Activated naive CD4-positive, alpha-beta T cell treated with anti-CD3 and anti-CD28 coated beads for 36 hours (primary cell): Measurements from ENCODE around the gene KIRREL3. TPM values are rescaled to one million over a fixed set of nuclear protein-coding genes. Genes with fewer than 3 reads are reported as not detected.

Experiments used
- CTCF ChIA-PET: fragments of 350-600 bp; sonication (Branson Sonifier 250); formaldehyde crosslinking; loops from one replicate; lab custom pipeline; 2021; ENCODE audit warnings: antibody characterized with exemption; lab: Charles Lee
- DNase-seq: peaks from one replicate; pipeline ENCODE4 v3.0.0-alpha.2; 2020
- H3K27ac Mint-ChIP-seq: one replicate; pipeline ENCODE4 v1.8.0; 2021; ENCODE audit warnings: mild to moderate bottlenecking, mixed read lengths
- H3K27me3 Mint-ChIP-seq: one replicate; pipeline ENCODE4 v1.8.0; 2021; ENCODE audit warnings: low read depth, mixed read lengths
- H3K36me3 Mint-ChIP-seq: one replicate; pipeline ENCODE4 v1.8.0; 2021; ENCODE audit warnings: low read depth, mixed read lengths
- H3K4me1 Mint-ChIP-seq: one replicate; pipeline ENCODE4 v1.8.0; 2021; ENCODE audit warnings: low read depth, mixed read lengths
- H3K4me3 Mint-ChIP-seq: one replicate; pipeline ENCODE4 v1.8.0; 2021; ENCODE audit warnings: mild to moderate bottlenecking, moderate library complexity, mixed read lengths
- H3K9me3 Mint-ChIP-seq: one replicate; pipeline ENCODE4 v1.8.0; 2021; ENCODE audit warnings: mixed read lengths
- intact Hi-C: fragments of 100-400 bp; cut with micrococcal nuclease; formaldehyde crosslinking; loops from one replicate; pipeline ENCODE4 v1.15.1; 2023
- total RNA-seq, 2 experiments: library from RNA; stranded (reverse); gene quantifications; one replicate each; pipeline ENCODE4 v1.2.3, GENCODE V29; 2021

KIRREL3 gene
- total RNA-seq, 2 experiments from 2014 or later, result not detected

DNA sequence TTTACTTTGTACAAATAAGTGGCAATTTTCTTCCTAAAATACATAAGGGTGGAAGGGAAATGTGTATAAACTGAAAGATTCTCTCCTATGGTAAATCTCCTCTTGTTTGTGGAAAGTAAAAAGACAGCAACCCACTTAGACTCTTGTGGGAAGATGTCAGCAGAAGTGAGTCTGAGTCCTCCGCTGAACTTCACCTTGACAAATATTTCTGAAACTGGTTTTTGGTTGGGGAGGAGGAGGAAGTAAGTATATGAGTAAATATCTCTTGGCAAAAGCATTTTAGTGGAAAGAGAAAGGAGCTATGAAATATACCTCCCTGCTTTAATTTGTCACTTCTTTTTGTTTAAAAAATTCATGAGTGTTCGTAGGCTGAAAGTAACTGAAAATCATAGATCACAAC is 196.2 kb downstream of the KIRREL3 start:
- intact Hi-C loops, result no loop called here

DNA sequence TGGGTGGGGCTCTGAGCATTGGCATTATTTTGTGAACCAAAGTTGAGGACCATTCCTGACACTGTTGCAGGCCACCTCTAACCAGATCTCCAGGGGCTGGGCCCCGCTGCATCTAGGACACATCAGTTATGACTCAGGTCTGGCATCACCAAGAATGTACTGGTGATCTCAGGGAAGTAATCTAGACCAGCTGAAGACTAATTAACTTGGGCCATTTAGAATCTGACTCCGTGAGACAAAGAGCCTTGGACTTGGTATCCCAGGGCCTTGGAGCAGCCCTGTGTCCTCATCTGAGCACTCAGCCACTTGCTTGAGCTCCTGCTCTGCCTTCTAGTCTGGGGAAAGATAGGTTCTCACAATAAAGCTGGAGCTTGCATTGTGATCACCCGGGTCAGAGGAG is 200.6 kb downstream of the KIRREL3 start:
- intact Hi-C loops, result no loop called here
- no peak for DNase-seq
- H3K4me1 Mint-ChIP-seq, result no peaks in the 10 kb centered on the region
- no peaks in the 10 kb centered on the region for H3K36me3 Mint-ChIP-seq
- H3K9me3 Mint-ChIP-seq, result peaks cover 4% of the 10 kb centered on the region
- CTCF ChIA-PET, result no interaction called here
- H3K27ac Mint-ChIP-seq, result no peak overlapping the region
- H3K27me3 Mint-ChIP-seq, result peaks cover 3% of the 10 kb centered on the region
- H3K4me3 Mint-ChIP-seq, result no peak overlapping the region

More for the DNA sequence above, 196.2 kb downstream of the KIRREL3 start:
- no peak for DNase-seq
- H3K27me3 Mint-ChIP-seq, result no peaks in the 10 kb centered on the region
- CTCF ChIA-PET, result no interaction called here
- no peak overlapping the region for H3K4me3 Mint-ChIP-seq
- no peaks in the 10 kb centered on the region for H3K9me3 Mint-ChIP-seq
- no peaks in the 10 kb centered on the region for H3K4me1 Mint-ChIP-seq
- H3K36me3 Mint-ChIP-seq, result no peaks in the 10 kb centered on the region
- no peak overlapping the region for H3K27ac Mint-ChIP-seq

DNA sequence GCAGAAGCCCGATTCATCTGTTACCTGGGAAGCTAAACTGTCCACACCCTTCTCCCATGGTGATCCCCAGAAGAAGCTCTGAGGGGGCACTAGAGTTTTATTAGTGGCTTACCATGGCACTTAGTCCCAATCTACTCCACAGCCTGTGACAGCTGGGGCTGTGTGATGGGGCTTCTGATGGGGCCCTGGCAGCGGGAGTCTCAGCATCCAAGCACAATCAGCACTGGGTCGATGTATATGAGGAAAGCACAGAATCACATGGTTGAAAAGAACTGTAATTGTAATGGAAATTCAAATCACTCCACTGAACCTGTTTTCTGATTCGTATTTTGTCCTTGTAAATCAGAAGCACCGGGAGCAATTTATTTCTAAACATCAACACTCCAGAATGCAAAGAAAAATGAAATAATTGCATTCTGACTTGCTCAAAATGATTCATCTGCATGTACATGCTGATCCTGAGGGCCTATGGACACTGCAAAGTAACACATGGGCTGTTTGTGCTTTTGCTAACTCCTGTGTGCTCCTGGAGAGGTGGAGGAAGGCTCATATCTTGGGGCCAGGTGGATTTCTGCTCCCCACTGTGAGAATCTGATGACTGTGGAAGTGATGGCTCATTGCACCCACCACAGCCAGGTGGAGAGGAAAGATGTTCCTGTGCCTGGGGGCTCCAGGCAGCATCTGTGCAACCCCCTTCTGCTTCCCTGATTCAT is 203.0 kb downstream of the KIRREL3 start:
- Mint-ChIP-seq H3K4me3 (no peak overlapping the region), H3K27ac (no peak overlapping the region), H3K27me3 (peaks cover 8% of the 10 kb centered on the region), H3K36me3 (no peaks in the 10 kb centered on the region), H3K9me3 (peaks cover 4% of the 10 kb centered on the region), H3K4me1 (no peaks in the 10 kb centered on the region)
- CTCF ChIA-PET, result no interaction called here
- DNase-seq, result no peak
- intact Hi-C loops, result no loop called here

DNA sequence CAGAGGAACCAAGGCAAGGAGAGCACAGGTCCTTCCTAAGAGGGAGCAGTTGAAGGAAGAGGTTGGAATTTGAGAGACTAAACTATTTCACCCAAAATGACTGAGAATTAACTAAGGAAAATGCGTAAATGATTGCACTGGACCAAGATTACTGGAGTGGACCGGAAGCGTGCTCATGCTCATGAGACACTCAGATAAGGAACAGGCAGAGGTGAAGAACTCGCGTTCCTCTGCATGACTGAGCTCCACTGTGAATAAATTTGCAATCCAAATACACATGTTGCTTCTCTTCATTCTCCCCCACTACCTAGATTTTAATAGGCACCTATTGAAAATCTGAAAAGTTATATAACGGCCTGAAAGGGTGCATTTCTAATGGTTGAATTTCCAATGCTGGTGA is 207.0 kb downstream of the KIRREL3 start:
- Mint-ChIP-seq H3K27me3 (peaks cover 11% of the 10 kb centered on the region), H3K27ac (no peak overlapping the region), H3K4me3 (no peak overlapping the region), H3K36me3 (no peaks in the 10 kb centered on the region), H3K9me3 (no peaks in the 10 kb centered on the region), H3K4me1 (no peaks in the 10 kb centered on the region)
- intact Hi-C loops, result no loop called here
- no peak for DNase-seq
- CTCF ChIA-PET, result no interaction called here

DNA sequence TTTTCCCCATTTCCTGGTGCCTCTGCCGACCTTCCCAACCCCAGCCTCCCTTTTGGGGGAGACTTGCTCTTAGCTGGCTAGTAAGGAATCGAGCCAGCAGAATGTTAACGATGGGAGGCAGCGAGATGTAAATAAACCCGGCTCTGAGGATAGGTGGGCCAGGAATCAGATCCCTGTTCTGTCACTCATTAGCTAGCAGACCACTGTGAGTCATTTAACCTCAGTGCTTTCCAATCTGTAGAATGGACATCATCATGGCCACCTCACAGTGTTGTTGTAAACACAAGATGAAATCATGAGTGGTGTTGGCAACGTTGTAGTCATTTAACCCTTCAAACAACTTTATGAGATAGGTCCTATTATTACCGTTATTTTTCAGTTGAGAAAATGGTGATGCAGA is 208.6 kb downstream of the KIRREL3 start:
- peaks cover 11% of the 10 kb centered on the region for H3K27me3 Mint-ChIP-seq
- H3K4me1 Mint-ChIP-seq, result no peaks in the 10 kb centered on the region
- DNase-seq, result no peak
- no peaks in the 10 kb centered on the region for H3K9me3 Mint-ChIP-seq
- no peaks in the 10 kb centered on the region for H3K36me3 Mint-ChIP-seq
- no peak overlapping the region for H3K27ac Mint-ChIP-seq
- CTCF ChIA-PET, result no interaction called here
- no peak overlapping the region for H3K4me3 Mint-ChIP-seq
- intact Hi-C loops, result no loop called here

DNA sequence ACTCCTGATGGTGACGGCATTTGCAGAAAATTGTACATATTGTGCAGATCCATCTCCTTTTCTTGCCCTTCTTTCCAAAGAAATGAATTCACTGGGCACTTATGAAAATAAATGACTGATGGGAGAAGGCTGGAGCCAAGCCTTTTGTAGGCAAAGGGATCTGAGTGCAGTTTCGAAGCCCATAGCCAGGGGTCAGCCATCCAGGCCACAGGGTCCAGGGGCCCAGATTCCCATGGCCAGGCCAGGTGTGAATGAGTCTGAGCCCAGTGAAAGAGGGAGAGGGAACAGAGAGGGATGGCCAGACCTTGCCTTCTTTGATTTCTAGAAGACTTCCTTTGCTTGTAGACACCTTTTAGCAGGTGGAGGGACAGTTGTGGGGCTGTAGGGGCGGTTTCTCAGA is 209.1 kb downstream of the KIRREL3 start:
- H3K36me3 Mint-ChIP-seq, result no peaks in the 10 kb centered on the region
- CTCF ChIA-PET, result no interaction called here
- intact Hi-C loops, result no loop called here
- H3K4me1 Mint-ChIP-seq, result no peaks in the 10 kb centered on the region
- no peak for DNase-seq
- peaks cover 11% of the 10 kb centered on the region for H3K27me3 Mint-ChIP-seq
- H3K9me3 Mint-ChIP-seq, result no peaks in the 10 kb centered on the region
- no peak overlapping the region for H3K27ac Mint-ChIP-seq
- H3K4me3 Mint-ChIP-seq, result no peak overlapping the region

DNA sequence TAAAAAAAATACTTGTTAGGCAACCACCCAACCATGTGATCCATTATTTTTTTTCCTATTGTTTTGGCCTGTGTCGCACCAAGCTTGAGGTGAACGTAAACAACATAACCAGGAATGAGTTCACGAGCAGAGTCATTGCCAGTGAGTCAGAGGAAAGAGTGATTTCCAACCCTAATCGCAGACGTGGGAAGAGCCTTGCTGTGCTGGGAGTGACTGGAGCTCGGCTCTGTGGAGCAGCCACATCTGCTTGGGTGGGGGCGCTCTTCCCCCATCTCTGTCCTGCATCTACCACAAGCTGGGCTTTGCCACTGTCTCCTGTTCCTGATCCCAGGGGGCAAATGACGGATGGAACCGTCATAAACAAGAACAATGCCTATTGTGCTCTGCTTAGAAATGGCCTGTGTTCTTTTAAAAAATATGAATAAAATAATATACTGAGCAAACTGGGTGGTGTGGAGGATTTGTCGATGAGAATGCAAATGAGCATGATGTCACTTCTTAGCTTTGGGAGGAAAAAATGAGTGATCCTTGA is 210.0 kb downstream of the KIRREL3 start:
- Mint-ChIP-seq H3K36me3 (no peaks in the 10 kb centered on the region), H3K27me3 (peaks cover 9% of the 10 kb centered on the region), H3K4me3 (no peak overlapping the region), H3K4me1 (no peaks in the 10 kb centered on the region), H3K27ac (no peak overlapping the region), H3K9me3 (no peaks in the 10 kb centered on the region)
- intact Hi-C loops, result no loop called here
- DNase-seq, result no peak
- CTCF ChIA-PET, result interaction anchor here (0.6 kb wide), 1 partner anchor 258 kb away, joined by 3 read pairs; no protein-coding TSS in a partner anchor

DNA sequence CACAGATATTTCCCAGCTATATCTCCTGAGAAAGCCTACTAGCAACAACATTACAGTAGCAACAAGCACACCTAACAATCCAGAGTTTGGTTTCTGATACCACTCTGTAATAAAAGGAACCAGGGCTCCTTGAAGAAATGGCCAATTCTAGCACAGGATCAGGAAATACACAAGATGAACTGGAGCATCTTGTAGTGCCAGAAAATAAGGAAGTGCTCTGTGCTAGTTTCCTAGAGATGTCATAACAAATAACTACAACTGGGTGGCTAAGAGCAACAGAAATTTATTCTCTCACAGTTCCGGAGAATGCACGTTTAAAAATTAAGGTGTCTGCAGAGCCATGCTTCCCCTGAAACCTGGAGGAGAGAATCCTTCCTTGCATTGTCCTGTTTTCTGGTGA is 217.8 kb downstream of the KIRREL3 start:
- no peaks in the 10 kb centered on the region for H3K9me3 Mint-ChIP-seq
- peaks cover 8% of the 10 kb centered on the region for H3K27me3 Mint-ChIP-seq
- CTCF ChIA-PET, result no interaction called here
- no peaks in the 10 kb centered on the region for H3K36me3 Mint-ChIP-seq
- H3K4me3 Mint-ChIP-seq, result no peak overlapping the region
- no peak overlapping the region for H3K27ac Mint-ChIP-seq
- no peak for DNase-seq
- intact Hi-C loops, result no loop called here
- no peaks in the 10 kb centered on the region for H3K4me1 Mint-ChIP-seq

DNA sequence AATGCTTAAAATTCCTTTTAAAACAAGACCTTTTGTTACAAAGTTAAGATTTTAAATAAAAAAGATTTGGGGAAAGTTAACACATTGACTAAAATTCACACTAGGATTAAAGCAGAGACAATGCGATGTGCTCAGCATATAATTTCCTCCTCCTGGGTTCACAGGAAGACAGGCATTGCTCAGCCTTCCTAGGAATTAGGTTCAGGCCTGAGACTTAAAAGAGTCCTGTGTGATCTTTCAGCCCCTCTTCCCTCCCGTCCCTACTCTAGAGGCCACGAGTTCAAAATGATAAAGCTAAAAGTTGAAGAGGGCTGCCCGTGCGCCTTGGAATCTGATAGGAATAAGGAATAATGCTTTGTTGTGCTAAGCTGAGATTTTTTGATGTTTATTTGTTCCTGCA is 218.6 kb downstream of the KIRREL3 start:
- no peaks in the 10 kb centered on the region for H3K4me1 Mint-ChIP-seq
- no peaks in the 10 kb centered on the region for H3K9me3 Mint-ChIP-seq
- intact Hi-C loops, result no loop called here
- no peaks in the 10 kb centered on the region for H3K36me3 Mint-ChIP-seq
- no peak overlapping the region for H3K4me3 Mint-ChIP-seq
- DNase-seq, result no peak
- CTCF ChIA-PET, result no interaction called here
- H3K27me3 Mint-ChIP-seq, result peaks cover 8% of the 10 kb centered on the region
- H3K27ac Mint-ChIP-seq, result no peak overlapping the region

DNA sequence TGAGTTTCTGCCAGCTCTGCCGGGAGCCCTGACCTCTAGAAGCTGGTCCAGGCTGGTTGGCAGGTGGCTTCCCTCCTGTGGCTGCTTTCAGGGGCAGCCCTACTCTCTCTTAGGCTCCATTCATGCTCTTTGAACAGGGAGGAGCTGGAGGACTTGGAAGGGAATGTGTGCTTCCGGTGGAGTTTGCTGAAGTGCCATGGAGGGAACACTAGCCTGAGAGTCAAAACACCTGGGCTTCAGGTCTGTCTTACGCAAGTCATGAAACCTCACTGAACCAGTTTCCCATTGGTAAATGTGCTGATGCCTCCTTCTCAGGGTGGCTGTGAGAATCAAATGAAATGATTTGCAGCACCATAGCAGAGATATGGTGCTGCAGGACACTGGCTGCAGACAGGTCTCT is 224.5 kb downstream of the KIRREL3 start:
- CTCF ChIA-PET, result no interaction called here
- Mint-ChIP-seq H3K9me3 (no peaks in the 10 kb centered on the region), H3K27ac (no peak overlapping the region), H3K4me3 (no peak overlapping the region), H3K27me3 (peaks cover 12% of the 10 kb centered on the region), H3K36me3 (no peaks in the 10 kb centered on the region), H3K4me1 (no peaks in the 10 kb centered on the region)
- intact Hi-C loops, result no loop called here
- DNase-seq, result no peak

DNA sequence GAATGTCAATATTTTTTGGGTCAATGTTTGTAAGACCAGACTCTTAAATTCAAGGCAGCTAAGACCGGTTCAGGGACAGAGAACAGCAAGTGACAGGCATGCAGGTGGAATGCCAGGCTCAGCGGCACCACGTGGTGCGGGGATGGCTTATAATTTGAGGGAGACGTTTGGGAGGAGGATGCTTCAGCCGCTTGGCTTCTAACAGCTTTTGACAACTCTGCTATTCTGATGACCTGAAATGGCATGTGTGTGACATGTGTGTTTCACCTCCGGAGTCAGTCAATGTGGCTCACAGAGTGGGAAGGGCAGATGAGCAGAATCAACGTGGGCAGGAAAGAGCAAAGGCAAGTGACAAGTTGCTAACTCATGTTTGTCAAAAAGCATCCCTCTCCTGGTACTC is 228.3 kb downstream of the KIRREL3 start:
- CTCF ChIA-PET, result no interaction called here
- no peak for DNase-seq

DNA sequence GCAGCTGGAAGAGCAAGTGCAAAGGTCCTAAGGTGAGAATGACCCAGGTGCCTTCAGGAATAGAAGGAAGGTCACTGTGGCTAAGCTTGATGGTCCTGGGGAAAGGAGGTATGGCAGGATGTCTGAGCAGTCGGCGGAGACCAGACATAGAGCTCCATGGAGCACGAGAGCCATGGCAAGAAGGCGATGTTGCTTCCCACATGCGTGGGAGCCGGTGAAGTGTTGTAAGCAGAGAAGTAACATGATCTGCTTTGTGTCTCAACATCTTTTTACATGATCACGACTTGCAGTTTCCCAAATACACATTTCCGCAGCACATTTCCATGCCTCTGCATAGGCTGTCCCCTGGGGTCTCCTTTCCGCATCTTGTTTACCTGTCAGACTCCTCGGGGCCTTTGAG is 231.9 kb downstream of the KIRREL3 start:
- no peaks in the 10 kb centered on the region for H3K9me3 Mint-ChIP-seq
- H3K27ac Mint-ChIP-seq, result no peak overlapping the region
- no peak for DNase-seq
- no peaks in the 10 kb centered on the region for H3K36me3 Mint-ChIP-seq
- no peak overlapping the region for H3K4me3 Mint-ChIP-seq
- H3K4me1 Mint-ChIP-seq, result no peaks in the 10 kb centered on the region
- peaks cover 5% of the 10 kb centered on the region for H3K27me3 Mint-ChIP-seq
- CTCF ChIA-PET, result no interaction called here
- intact Hi-C loops, result no loop called here

More for the DNA sequence above, 228.3 kb downstream of the KIRREL3 start:
- H3K36me3 Mint-ChIP-seq, result no peaks in the 10 kb centered on the region
- no peak overlapping the region for H3K4me3 Mint-ChIP-seq
- H3K9me3 Mint-ChIP-seq, result no peaks in the 10 kb centered on the region
- intact Hi-C loops, result no loop called here
- peaks cover 4% of the 10 kb centered on the region for H3K27me3 Mint-ChIP-seq
- H3K27ac Mint-ChIP-seq, result no peak overlapping the region
- no peaks in the 10 kb centered on the region for H3K4me1 Mint-ChIP-seq

DNA sequence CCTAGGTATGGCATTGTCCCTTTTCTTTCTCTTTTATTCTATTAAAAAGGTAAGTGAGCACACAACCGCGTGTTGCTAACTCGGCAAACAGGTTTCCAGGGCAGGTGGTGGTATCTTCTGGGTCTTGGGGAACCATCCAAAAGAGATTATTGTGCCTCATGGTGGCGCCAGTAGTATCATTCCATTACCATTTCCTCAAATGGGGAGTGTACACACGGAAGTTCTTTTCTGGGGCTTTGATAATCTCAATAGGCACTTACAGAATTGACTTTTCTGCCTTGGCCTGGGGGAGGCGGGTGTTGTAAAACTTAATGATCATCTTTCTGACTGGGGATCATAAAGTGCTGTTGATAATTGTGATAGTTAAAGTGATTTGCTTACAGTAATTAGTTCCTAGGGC is 234.1 kb downstream of the KIRREL3 start:
- no peak overlapping the region for H3K4me3 Mint-ChIP-seq
- intact Hi-C loops, result no loop called here
- H3K36me3 Mint-ChIP-seq, result no peaks in the 10 kb centered on the region
- CTCF ChIA-PET, result no interaction called here
- H3K4me1 Mint-ChIP-seq, result no peaks in the 10 kb centered on the region
- no peaks in the 10 kb centered on the region for H3K9me3 Mint-ChIP-seq
- H3K27ac Mint-ChIP-seq, result no peak overlapping the region
- H3K27me3 Mint-ChIP-seq, result peaks cover 5% of the 10 kb centered on the region
- no peak for DNase-seq
